ENCODE results near the gene TAPT1. TPM values are rescaled to one million over a fixed set of nuclear protein-coding genes. Genes with fewer than 3 reads are reported as not detected.
A peak's percentile ranks its signal among the peaks of the same experiment; 100 is the strongest.

Gene TAPT1
- total and polyA plus RNA-seq, 2 of the 13 experiments (the other 11 are each of a cell fraction or from before 2014, with no cell fraction given) = 24.5 to 25.3 TPM

DNA sequence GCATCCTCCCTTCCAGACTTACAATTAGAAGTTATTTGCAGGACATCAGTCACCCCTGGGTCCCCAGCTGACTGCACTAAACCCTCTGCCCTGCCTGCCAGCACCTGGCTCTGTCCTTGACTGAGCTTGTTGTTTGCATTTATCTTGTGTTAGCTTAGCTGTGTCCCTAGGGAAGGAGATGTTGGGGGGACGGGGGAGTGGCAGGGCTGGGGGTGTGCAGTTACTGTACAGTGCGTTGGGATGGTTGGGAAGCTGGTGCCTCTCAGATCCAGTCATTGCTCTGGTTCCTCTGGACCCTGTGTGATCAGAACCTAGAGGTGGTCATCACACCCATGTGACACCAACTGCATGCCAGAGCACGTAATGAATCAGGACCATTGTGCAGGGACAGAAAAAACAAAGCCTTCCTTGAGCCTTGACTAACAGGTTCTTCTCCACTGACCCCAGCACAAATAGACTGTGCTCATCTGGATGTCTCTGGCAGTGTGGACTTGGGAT lies 109.7 kb downstream of the TAPT1 start (continued):
- TF ChIP-seq, protein P1, sequence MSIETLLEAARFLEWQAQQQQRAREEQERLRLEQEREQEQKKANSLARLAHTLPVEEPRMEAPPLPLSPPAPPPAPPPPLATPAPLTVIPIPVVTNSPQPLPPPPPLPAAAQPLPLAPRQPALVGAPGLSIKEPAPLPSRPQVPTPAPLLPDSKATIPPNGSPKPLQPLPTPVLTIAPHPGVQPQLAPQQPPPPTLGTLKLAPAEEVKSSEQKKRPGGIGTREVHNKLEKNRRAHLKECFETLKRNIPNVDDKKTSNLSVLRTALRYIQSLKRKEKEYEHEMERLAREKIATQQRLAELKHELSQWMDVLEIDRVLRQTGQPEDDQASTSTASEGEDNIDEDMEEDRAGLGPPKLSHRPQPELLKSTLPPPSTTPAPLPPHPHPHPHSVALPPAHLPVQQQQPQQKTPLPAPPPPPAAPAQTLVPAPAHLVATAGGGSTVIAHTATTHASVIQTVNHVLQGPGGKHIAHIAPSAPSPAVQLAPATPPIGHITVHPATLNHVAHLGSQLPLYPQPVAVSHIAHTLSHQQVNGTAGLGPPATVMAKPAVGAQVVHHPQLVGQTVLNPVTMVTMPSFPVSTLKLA (IDR thresholded peaks at IDR 0.05) = no peak
- TF ChIP-seq SOX13 (IDR thresholded peaks at IDR 0.05) = no peak
- TF ChIP-seq SOX13 (CRISPR knock-in tag; conservative IDR thresholded peaks at IDR 0.05 in 1 of 2, IDR thresholded peaks at IDR 0.05 in 1 of 2) = peak in 1 of 2 experiments; percentile 59; a peak in 2 of 4 replicates
- no peak for TF ChIP-seq SAFB2 (CRISPR knock-in tag; IDR thresholded peaks at IDR 0.05; ENCODE audit: borderline replicate concordance, low read depth)
- TF ChIP-seq, protein P2, sequence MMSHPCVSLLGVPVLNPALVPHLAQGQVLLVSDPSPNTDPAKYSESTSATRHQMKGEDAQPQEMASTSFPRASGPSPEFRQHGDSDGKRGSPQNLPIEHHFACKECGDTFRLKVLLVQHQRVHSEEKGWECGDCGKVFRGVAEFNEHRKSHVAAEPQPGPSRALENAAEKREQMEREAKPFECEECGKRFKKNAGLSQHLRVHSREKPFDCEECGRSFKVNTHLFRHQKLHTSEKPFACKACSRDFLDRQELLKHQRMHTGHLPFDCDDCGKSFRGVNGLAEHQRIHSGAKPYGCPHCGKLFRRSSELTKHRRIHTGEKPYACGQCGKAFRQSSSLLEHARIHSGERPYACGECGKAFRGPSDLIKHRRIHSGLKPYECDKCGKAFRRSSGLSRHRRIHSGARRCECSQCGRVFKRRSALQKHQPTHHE (CRISPR knock-in tag; IDR thresholded peaks at IDR 0.05; ENCODE audit: borderline replicate concordance) = no peak
- TF ChIP-seq, protein P3, sequence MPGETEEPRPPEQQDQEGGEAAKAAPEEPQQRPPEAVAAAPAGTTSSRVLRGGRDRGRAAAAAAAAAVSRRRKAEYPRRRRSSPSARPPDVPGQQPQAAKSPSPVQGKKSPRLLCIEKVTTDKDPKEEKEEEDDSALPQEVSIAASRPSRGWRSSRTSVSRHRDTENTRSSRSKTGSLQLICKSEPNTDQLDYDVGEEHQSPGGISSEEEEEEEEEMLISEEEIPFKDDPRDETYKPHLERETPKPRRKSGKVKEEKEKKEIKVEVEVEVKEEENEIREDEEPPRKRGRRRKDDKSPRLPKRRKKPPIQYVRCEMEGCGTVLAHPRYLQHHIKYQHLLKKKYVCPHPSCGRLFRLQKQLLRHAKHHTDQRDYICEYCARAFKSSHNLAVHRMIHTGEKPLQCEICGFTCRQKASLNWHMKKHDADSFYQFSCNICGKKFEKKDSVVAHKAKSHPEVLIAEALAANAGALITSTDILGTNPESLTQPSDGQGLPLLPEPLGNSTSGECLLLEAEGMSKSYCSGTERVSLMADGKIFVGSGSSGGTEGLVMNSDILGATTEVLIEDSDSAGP (CRISPR knock-in tag; IDR thresholded peaks at IDR 0.05; ENCODE audit: borderline replicate concordance) = no peak; the same call in 1 of the 2 replicates
- no peak for TF ChIP-seq NFATC3 (CRISPR knock-in tag; IDR thresholded peaks at IDR 0.05)
- no peak for TF ChIP-seq NFRKB (IDR thresholded peaks at IDR 0.05)
- TF ChIP-seq ZNF232 (CRISPR knock-in tag; IDR thresholded peaks at IDR 0.05; ENCODE audit: borderline replicate concordance) = no peak
- TF ChIP-seq SIX1 (CRISPR knock-in tag; IDR thresholded peaks at IDR 0.05; ENCODE audit: borderline replicate concordance) = no peak
- no peak for TF ChIP-seq ZNF790 (CRISPR knock-in tag; IDR thresholded peaks at IDR 0.05; ENCODE audit: borderline replicate concordance)
- TF ChIP-seq, protein P4, sequence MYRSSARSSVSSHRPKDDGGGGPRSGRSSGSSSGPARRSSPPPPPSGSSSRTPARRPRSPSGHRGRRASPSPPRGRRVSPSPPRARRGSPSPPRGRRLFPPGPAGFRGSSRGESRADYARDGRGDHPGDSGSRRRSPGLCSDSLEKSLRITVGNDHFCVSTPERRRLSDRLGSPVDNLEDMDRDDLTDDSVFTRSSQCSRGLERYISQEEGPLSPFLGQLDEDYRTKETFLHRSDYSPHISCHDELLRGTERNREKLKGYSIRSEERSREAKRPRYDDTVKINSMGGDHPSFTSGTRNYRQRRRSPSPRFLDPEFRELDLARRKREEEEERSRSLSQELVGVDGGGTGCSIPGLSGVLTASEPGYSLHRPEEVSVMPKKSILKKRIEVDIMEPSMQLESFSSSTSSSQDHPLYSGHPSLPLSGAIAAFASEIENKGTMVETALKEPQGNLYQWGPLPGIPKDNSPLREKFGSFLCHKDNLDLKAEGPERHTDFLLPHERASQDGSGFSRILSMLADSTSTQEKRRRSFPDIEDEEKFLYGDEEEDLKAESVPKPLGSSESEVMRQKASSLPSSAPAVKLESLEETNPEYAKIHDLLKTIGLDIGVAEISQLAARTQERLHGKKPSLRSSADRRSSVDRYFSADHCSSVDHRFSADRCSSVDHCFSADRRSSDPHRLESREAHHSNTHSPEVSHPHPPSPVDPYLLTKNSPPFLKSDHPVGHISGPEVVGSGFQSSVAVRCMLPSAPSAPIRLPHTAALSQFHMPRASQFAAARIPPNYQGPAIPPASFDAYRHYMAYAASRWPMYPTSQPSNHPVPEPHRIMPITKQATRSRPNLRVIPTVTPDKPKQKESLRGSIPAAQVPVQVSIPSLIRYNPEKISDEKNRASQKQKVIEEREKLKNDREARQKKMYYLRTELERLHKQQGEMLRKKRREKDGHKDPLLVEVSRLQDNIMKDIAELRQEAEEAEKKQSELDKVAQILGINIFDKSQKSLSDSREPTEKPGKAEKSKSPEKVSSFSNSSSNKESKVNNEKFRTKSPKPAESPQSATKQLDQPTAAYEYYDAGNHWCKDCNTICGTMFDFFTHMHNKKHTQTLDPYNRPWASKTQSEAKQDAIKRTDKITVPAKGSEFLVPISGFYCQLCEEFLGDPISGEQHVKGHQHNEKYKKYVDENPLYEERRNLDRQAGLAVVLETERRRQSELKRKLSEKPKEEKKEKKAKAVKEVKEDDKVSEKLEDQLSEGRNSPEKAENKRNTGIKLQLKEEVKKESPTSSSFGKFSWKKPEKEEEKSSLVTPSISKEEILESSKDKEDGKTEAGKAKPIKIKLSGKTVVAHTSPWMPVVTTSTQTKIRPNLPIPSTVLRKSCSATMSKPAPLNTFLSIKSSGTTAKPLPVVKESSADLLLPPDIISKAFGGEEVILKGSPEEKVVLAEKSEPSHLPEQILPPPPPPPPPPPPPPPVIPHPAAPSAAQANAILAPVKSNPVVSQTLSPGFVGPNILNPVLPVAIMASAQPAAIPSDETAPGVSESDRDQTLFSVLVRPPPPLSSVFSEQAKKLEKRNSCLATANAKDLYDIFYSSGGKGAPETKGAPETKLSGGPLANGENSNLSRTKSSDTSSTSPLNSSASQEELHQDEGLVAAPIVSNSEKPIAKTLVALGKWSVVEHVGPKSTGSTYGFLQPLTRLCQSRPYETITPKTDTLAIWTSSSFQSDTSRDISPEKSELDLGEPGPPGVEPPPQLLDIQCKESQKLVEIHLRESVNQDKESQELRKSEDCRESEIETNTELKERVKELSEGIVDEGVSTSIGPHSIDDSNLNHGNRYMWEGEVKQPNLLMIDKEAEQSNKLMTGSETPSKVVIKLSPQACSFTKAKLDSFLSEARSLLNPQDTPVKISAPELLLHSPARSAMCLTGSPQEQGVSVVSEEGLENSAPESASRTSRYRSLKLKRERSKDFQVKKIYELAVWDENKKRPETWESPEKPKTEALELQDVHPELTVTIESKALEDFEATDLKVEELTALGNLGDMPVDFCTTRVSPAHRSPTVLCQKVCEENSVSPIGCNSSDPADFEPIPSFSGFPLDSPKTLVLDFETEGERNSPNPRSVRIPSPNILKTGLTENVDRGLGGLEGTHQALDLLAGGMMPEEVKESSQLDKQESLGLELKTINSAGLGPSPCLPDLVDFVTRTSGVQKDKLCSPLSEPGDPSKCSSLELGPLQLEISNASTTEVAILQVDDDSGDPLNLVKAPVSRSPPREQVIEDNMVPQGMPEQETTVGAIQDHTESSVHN (CRISPR knock-in tag; IDR thresholded peaks at IDR 0.05) = no peak
- TF ChIP-seq ZSCAN30 (CRISPR knock-in tag; IDR thresholded peaks at IDR 0.05) = no peak
- TF ChIP-seq EHMT2 (IDR thresholded peaks at IDR 0.05; ENCODE audit: borderline replicate concordance, low read depth, low read length) = no peak
- TF ChIP-seq RFXANK (CRISPR knock-in tag; IDR thresholded peaks at IDR 0.05) = no peak
- TF ChIP-seq BHLHE40 (IDR thresholded peaks at IDR 0.05; ENCODE audit: low read length) = no peak
- no peak for TF ChIP-seq ZNF235 (CRISPR knock-in tag; IDR thresholded peaks at IDR 0.05; ENCODE audit: borderline replicate concordance)
- TF ChIP-seq ZNF329 (CRISPR knock-in tag; IDR thresholded peaks at IDR 0.05; ENCODE audit: low read depth) = no peak

Measured in HepG2 (cell line).